HG03064 (cell line): Measurements from ENCODE around the gene KIAA2012.

Source experiments
- ATAC-seq: cut with Tn5 transposase; IDR thresholded peaks from one replicate; pipeline ENCODE4 v1.9.1; 2021; ENCODE audit warnings: low read depth; ENCODE audit not compliant: unreplicated experiment

KIAA2012 gene

GRCh38 chr2:202042444-202042843 is 30.6 kb upstream of the KIAA2012 start:
- ATAC-seq: no peak

- ATAC-seq: no peak
Observed at GRCh38 chr2:202043475-202043874, 29.6 kb upstream of the KIAA2012 start.

GRCh38 chr2:202044777-202045176 is 28.3 kb upstream of the KIAA2012 start:
- ATAC-seq: no peak

- ATAC-seq: no peak
Observed at GRCh38 chr2:202046572-202046971, 26.5 kb upstream of the KIAA2012 start.

- ATAC-seq: no peak
Observed at GRCh38 chr2:202049092-202049728, 23.8 kb upstream of the KIAA2012 start.

GRCh38 chr2:202049840-202050239 is 23.2 kb upstream of the KIAA2012 start:
- ATAC-seq: no peak

GRCh38 chr2:202050652-202051051 is 22.4 kb upstream of the KIAA2012 start:
- ATAC-seq: no peak

GRCh38 chr2:202051499-202052161 is 21.4 kb upstream of the KIAA2012 start:
- no peak for ATAC-seq

GRCh38 chr2:202052235-202052634 is 20.8 kb upstream of the KIAA2012 start:
- no peak for ATAC-seq

- no peak for ATAC-seq
Observed at GRCh38 chr2:202054679-202055078, 18.4 kb upstream of the KIAA2012 start.

- no peak for ATAC-seq
Observed at GRCh38 chr2:202056611-202057010, 16.4 kb upstream of the KIAA2012 start.

GRCh38 chr2:202060218-202060617 is 12.8 kb upstream of the KIAA2012 start:
- ATAC-seq: no peak

GRCh38 chr2:202061695-202062094 is 11.4 kb upstream of the KIAA2012 start:
- no peak for ATAC-seq

- no peak for ATAC-seq
Observed at GRCh38 chr2:202064171-202064880, 8.7 kb upstream of the KIAA2012 start.

GRCh38 chr2:202064881-202065230 is 8.2 kb upstream of the KIAA2012 start:
- ATAC-seq: no peak

- no peak for ATAC-seq
Observed at GRCh38 chr2:202065876-202066275, 7.2 kb upstream of the KIAA2012 start.

GRCh38 chr2:202066875-202067274 is 6.2 kb upstream of the KIAA2012 start:
- no peak for ATAC-seq

- ATAC-seq: no peak
Observed at GRCh38 chr2:202067589-202067988, 5.5 kb upstream of the KIAA2012 start.

- ATAC-seq: no peak
Observed at GRCh38 chr2:202069170-202070067, 3.6 kb upstream of the KIAA2012 start.

- no peak for ATAC-seq
Observed at GRCh38 chr2:202071107-202071506, 1.9 kb upstream of the KIAA2012 start.

GRCh38 chr2:202072226-202072625 is 829 bp upstream of the KIAA2012 start:
- no peak for ATAC-seq
